Stimulated activated CD8-positive, alpha-beta memory T cell treated with anti-CD3 and anti-CD28 coated beads, Interleukin-15, amount 100 ng/mL, for 4 hours (primary cell): Measurements from ENCODE around the gene KCNAB1.

Experiments
- DNase-seq, 2 donors: peaks; one replicate each; pipeline ENCODE4 v3.0.0-alpha.2; 2020; ENCODE audit warnings: low read depth in 2 of 2

The KCNAB1 gene

DNA sequence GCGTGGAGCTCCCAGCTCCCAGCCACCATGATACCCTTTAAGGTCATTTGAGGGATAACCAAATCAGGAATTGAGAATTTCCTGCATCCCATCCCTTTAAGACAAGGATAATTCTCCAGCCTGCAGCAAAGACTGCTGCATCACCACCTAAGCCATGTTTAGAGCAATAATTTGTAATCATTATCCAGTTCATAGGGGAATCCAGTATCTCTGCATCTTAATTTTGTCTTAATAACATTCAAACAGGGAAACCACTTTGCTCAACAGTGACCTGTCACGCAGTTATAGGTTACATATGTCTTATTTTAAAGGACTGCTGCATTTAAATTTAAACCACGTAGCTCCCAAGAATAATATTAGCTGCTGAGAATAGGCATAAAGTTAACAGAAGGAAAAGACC is 246.2 kb downstream of the KCNAB1 start:
- DNase-seq, result no peak

DNA sequence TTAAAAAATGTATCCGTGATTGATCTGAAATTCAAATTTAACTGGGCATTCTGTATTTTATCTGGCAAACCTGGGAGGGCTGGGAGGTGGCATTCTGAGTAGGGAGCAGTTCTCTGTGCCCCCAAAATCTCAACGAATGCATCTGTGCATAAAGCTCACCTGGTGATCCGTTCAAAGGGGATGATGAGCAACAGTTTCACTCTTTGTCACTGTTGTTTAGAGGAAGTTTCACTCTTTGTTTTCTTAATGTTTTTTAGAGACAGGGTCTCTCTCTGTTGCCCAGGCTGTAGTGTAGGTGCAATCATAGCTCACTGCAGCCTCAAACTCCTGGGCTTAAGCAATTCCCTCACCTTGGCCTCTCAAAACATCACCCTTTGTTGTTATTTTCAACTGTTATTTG is 247.8 kb downstream of the KCNAB1 start:
- no peak for DNase-seq

GRCh38 chr3:156371701-156372100 is 251.3 kb downstream of the KCNAB1 start:
- no peak for DNase-seq

DNA sequence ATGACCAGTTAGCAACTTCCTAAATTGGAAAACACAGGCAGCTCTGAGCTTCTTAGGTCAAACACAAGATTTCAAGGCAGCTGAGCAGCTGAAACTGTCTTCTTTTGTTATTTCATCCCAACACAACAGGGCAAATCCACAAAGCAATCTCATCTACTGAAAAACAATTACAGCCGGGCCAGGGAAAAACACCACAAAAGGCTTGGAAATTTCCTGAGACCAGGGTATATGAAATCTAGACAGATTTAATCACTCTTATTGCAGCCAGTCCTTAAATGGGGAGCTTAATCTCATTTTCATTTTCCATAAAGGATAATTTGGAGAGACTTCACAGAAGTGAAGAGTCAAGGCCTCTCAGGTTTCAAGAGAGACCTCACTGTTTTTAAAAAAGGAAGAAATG is 252.7 kb downstream of the KCNAB1 start:
- DNase-seq, result no peak

- no peak for DNase-seq
Measured at GRCh38 chr3:156373654-156374053, 253.3 kb downstream of the KCNAB1 start.

GRCh38 chr3:156376199-156376598 is 255.8 kb downstream of the KCNAB1 start:
- no peak for DNase-seq

- DNase-seq, result no peak
Measured at GRCh38 chr3:156377266-156377665, 256.9 kb downstream of the KCNAB1 start.

GRCh38 chr3:156377718-156378117 is 257.3 kb downstream of the KCNAB1 start:
- no peak for DNase-seq

DNA sequence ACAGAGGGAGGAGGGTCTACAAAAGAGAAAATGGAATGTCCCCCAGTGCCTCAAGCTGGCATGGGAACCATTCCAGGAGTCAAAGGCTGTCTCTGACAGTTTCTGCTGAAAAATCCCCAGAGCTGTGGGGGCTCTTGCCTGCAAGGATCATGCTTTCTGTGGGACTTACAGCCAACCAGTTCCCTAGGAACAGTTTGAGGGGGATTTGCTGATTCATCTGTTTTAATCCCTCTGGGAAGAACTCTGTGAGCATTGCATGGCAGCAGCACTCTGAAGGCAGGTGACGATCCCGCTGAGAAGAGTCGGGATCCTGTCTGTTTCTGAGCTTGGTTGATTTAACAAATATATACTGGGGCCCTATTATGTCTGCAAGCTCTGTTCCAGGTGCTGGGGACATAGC is 258.5 kb downstream of the KCNAB1 start:
- no peak for DNase-seq

GRCh38 chr3:156379327-156379726 is 258.9 kb downstream of the KCNAB1 start:
- no peak for DNase-seq

- no peak for DNase-seq
Measured at GRCh38 chr3:156381253-156381652, 260.9 kb downstream of the KCNAB1 start.

- no peak for DNase-seq
Measured at GRCh38 chr3:156382458-156383346, 262.3 kb downstream of the KCNAB1 start.

GRCh38 chr3:156383441-156384025 is 263.2 kb downstream of the KCNAB1 start:
- DNase-seq, result no peak

GRCh38 chr3:156388497-156389448 is 268.4 kb downstream of the KCNAB1 start:
- no peak for DNase-seq

GRCh38 chr3:156389449-156389950 is 269.1 kb downstream of the KCNAB1 start:
- no peak for DNase-seq

GRCh38 chr3:156390846-156391245 is 270.5 kb downstream of the KCNAB1 start:
- no peak for DNase-seq

- no peak for DNase-seq
Measured at GRCh38 chr3:156395961-156396710, 275.8 kb downstream of the KCNAB1 start.

DNA sequence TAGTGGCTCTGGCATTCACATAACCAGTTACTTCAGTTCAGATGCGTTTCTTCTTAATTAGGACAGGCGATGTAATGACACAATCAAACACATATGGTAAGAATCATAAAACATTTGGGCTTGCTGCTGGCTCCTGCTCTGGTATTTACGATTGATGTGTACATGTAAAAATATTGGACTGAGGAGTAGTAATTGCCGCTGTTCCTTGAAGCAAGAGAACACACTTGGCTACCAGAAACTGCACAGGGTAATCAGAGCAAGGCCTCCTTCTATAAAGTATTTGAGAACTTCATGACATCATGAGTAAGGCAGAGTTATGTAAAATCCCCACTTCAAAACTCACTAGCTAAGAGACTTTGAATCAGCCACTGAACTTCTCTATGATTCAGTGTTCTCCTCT is 276.5 kb downstream of the KCNAB1 start:
- DNase-seq, result no peak

DNA sequence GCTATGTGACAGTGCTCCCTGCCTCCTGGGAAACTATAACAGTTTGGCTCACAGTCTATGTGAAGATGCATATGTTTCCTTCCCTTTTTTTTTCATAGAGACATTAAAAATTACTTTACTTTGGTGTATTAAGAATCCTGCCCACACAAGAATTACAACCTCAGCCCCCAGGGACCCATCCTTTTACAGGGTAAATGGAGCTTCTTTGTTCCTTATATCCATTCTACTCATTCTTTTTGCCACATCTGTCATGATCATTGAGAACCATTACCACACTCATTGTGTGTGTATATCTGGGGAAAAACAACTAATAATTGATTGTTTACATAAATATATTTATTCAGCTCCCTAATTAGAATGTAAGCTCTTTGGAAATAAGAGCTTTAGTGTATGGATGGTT is 277.2 kb downstream of the KCNAB1 start:
- DNase-seq, result no peak

DNA sequence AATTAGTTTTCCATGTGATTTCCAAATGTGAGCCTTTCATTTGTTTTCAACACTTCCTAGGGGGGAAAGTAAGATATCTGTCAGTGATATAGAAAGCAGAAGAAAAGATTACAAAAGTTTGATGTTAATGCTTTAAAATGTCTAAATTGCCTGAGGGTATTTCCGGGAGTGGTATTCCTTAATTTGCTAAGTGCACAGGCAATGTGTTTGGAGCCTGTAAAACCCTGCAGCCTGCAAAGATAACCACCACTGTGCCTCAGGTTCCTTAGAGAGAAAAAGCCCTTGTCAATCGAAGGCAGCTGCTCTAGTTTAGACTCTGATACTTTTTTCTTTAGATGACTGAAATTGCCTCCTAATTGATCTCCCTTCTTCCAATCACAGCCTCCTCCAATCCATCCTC is 279.7 kb downstream of the KCNAB1 start:
- no peak for DNase-seq

DNA sequence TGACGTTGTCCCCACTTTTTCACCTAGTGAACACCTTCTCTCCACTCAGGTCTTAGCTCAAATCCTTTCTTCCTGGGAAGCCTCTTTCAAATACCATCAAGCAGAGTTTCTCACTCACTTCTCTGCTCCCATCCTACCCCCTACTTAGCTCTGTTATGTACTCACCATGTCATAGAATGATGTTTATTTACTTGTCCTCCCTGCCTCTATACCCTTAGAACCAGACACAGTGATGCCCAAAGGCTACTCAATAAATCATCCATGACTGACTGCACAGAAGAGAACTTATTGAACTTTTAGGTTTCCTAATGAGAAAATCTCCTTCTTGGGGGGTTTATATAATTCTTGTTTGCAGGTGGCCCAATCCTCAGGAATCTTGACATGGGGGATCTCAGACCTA is 280.4 kb downstream of the KCNAB1 start:
- DNase-seq, result no peak
